ENCODE results near the gene HNRNPD.

HNRNPD gene

GRCh38 chr4:82373816-82374625 lies at the start of gene HNRNPD:
Gene HNRNPD (minus strand): TSS chr4:82373991. CDS start chr4:82373678, 313 bp downstream.
- peak; percentile 95 for ATAC-seq
- TF ChIP-seq ARNTL (CRISPR knock-in tag; IDR thresholded peaks at IDR 0.05; ENCODE audit: borderline replicate concordance, low read depth) (no peak), ZNF565 (CRISPR knock-in tag; conservative IDR thresholded peaks at IDR 0.05; ENCODE audit: low read depth) (no peak), TSHZ2 (CRISPR knock-in tag; IDR thresholded peaks at IDR 0.05) (0 out of 2 replicates have a peak, but pooled peaks have one; percentile 48), ZFP30 (CRISPR knock-in tag; IDR thresholded peaks at IDR 0.05) (no peak), CREB5 (CRISPR knock-in tag; IDR thresholded peaks at IDR 0.05; ENCODE audit: low read depth) (no peak), TCF4 (CRISPR knock-in tag; IDR thresholded peaks at IDR 0.05; ENCODE audit: borderline replicate concordance) (peak; percentile 21; the same call in 1 of the 2 replicates), TOX (CRISPR knock-in tag; IDR thresholded peaks at IDR 0.05; ENCODE audit: borderline replicate concordance) (no peak), ISL1 (CRISPR knock-in tag; IDR thresholded peaks at IDR 0.05) (no peak), PATZ1 (CRISPR knock-in tag; IDR thresholded peaks at IDR 0.05; ENCODE audit: borderline replicate concordance) (no peak), ZNF70 (CRISPR knock-in tag; IDR thresholded peaks at IDR 0.05) (no peak), CSDC2 (CRISPR knock-in tag; IDR thresholded peaks at IDR 0.05) (peak; percentile 73; the same call in 1 of the 2 replicates), CSRNP3 (CRISPR knock-in tag; IDR thresholded peaks at IDR 0.05) (no peak), GLIS3 (CRISPR knock-in tag; IDR thresholded peaks at IDR 0.05) (0 out of 2 replicates have a peak, but pooled peaks have one; percentile 71), BACH2 (CRISPR knock-in tag; IDR thresholded peaks at IDR 0.05; ENCODE audit: borderline replicate concordance) (no peak), ESRRG (CRISPR knock-in tag; IDR thresholded peaks at IDR 0.05) (no peak), ZFP3 (CRISPR knock-in tag; IDR thresholded peaks at IDR 0.05) (peak; percentile 68), ZC3H10 (CRISPR knock-in tag; IDR thresholded peaks at IDR 0.05) (no peak), RARB (CRISPR knock-in tag; IDR thresholded peaks at IDR 0.05) (no peak), ZNF8 (CRISPR knock-in tag; IDR thresholded peaks at IDR 0.05) (no peak), PPARA (CRISPR knock-in tag; IDR thresholded peaks at IDR 0.05; ENCODE audit: borderline replicate concordance) (no peak)

- 0 out of 2 replicates have a peak, but pooled peaks have one; percentile 10 for TF ChIP-seq TCF4 (CRISPR knock-in tag; IDR thresholded peaks at IDR 0.05; ENCODE audit: borderline replicate concordance)
- no peak for TF ChIP-seq CSDC2 (CRISPR knock-in tag; IDR thresholded peaks at IDR 0.05)
- ATAC-seq: no peak
These were observed 48.8 kb upstream of the HNRNPD start for GRCh38 chr4:82422616-82423015.

GRCh38 chr4:82421796-82422560 lies 48.2 kb upstream of the HNRNPD start:
- ATAC-seq: peak; percentile 59
- TF ChIP-seq ISL1 (CRISPR knock-in tag; IDR thresholded peaks at IDR 0.05): no peak
- no peak for TF ChIP-seq ZFP3 (CRISPR knock-in tag; IDR thresholded peaks at IDR 0.05)
- TF ChIP-seq ARNTL (CRISPR knock-in tag; IDR thresholded peaks at IDR 0.05; ENCODE audit: borderline replicate concordance, low read depth): no peak
- no peak for TF ChIP-seq ZFP30 (CRISPR knock-in tag; IDR thresholded peaks at IDR 0.05)
- TF ChIP-seq GLIS3 (CRISPR knock-in tag; IDR thresholded peaks at IDR 0.05): no peak
- TF ChIP-seq CSDC2 (CRISPR knock-in tag; IDR thresholded peaks at IDR 0.05): no peak
- no peak for TF ChIP-seq ZNF70 (CRISPR knock-in tag; IDR thresholded peaks at IDR 0.05)
- TF ChIP-seq OSR1 (CRISPR knock-in tag; IDR thresholded peaks at IDR 0.05): no peak
- TF ChIP-seq TCF4 (CRISPR knock-in tag; IDR thresholded peaks at IDR 0.05; ENCODE audit: borderline replicate concordance): no peak

Data from SK-N-SH treated with all-trans-retinoic acid at 6 μM for 48 hours (cell line).